NB4 (cell line): ENCODE results near the gene BANP.

Experiments used
- DNase-seq: peaks from one replicate; pipeline ENCODE4 v3.0.0; 2010; ENCODE audit warnings: low read depth
- H3K4me3 ChIP-seq: one replicate; pipeline ENCODE4 v1.5.1; 2011; ENCODE audit warnings: mild to moderate bottlenecking, low read depth, low read length, moderate library complexity
- CTCF ChIP-seq: IDR thresholded peaks from one replicate; pipeline ENCODE4 v1.5.1; 2012; ENCODE audit warnings: low read depth, low read length
- MAX ChIP-seq: IDR thresholded peaks from 2 replicates; pipeline ENCODE4 v1.6.1; 2011; ENCODE audit warnings: low read depth, low read length
- MYC ChIP-seq: IDR thresholded peaks from 2 replicates; pipeline ENCODE4 v1.6.1; 2011; ENCODE audit warnings: low read depth, low read length
- POLR2A ChIP-seq: IDR thresholded peaks from 2 replicates; pipeline ENCODE4 v1.6.1; 2011; ENCODE audit warnings: mild to moderate bottlenecking; ENCODE audit not compliant: insufficient read length; ENCODE audit errors: extremely low read depth

Gene BANP

GRCh38 chr16:88077328-88078108, 126.3 kb downstream of the BANP start:
- TF ChIP-seq MAX (no peak), POLR2A (no peak), MYC (no peak), CTCF (no peak)
- DNase-seq: no peak
- H3K4me3 ChIP-seq: no peak overlapping the region

GRCh38 chr16:88078111-88078775, 127.0 kb downstream of the BANP start:
- TF ChIP-seq POLR2A (no peak), CTCF (no peak), MAX (no peak), MYC (no peak)
- H3K4me3 ChIP-seq: no peak overlapping the region
- DNase-seq: no peak

- DNase-seq: no peak
- no peak for TF ChIP-seq MAX
- TF ChIP-seq CTCF: no peak
- no peak for TF ChIP-seq MYC
- TF ChIP-seq POLR2A: no peak
- no peak overlapping the region for H3K4me3 ChIP-seq
Observed at GRCh38 chr16:88083582-88083981, 132.3 kb downstream of the BANP start.

- no peak for TF ChIP-seq POLR2A
- no peak for TF ChIP-seq MAX
- TF ChIP-seq MYC: no peak
- TF ChIP-seq CTCF: no peak
- DNase-seq: no peak
- no peak overlapping the region for H3K4me3 ChIP-seq
Observed at GRCh38 chr16:88084881-88085280, 133.6 kb downstream of the BANP start.

- no peak for DNase-seq
- TF ChIP-seq CTCF: no peak
- no peak for TF ChIP-seq POLR2A
- no peak overlapping the region for H3K4me3 ChIP-seq
Observed at GRCh38 chr16:88086571-88087516, 135.6 kb downstream of the BANP start.
